K562 (cell line): Measurements from ENCODE around the gene CHMP1A. TPM values are rescaled to one million over a fixed set of nuclear protein-coding genes. Genes with fewer than 3 reads are reported as not detected.

Experiments used
- ATF1 ChIP-seq, 2 experiments: fragments of 450-650 bp in 1 of 2; IDR thresholded peaks; 2 replicates each; pipeline ENCODE4 v1.6.1; 2016; ENCODE audit warnings: missing compliant biosample characterization in 1 of 2, missing genetic modification characterization in 1 of 2
- CBFB ChIP-seq: sonication (generic); formaldehyde crosslinking; IDR thresholded peaks from 2 replicates; pipeline ENCODE4 v1.4.0; 2020; ENCODE audit warnings: mild to moderate bottlenecking, missing genetic modification reagents
- CC2D1A ChIP-seq: fragments of 450-650 bp; IDR thresholded peaks from 2 replicates; pipeline ENCODE4 v1.6.1; 2017; ENCODE audit warnings: mild to moderate bottlenecking
- ETV5 ChIP-seq: sonication (generic); formaldehyde crosslinking; IDR thresholded peaks from 2 replicates; pipeline ENCODE4 v1.4.0; 2020; ENCODE audit warnings: low read depth, mild to moderate bottlenecking, missing genetic modification reagents
- FIP1L1 ChIP-seq: fragments of 200-400 bp; formaldehyde crosslinking; IDR thresholded peaks from 2 replicates; pipeline ENCODE4 v1.6.1; 2018; ENCODE audit warnings: mild to moderate bottlenecking, low read depth, low read length; ENCODE audit not compliant: poor library complexity, severe bottlenecking
- MXI1 ChIP-seq: IDR thresholded peaks from 2 replicates; pipeline ENCODE4 v1.6.1; 2011; ENCODE audit warnings: low read depth, mild to moderate bottlenecking, improper control_type of control experiment, low read length
- RBFOX2 ChIP-seq: fragments of 200-400 bp; formaldehyde crosslinking; IDR thresholded peaks from 2 replicates; pipeline ENCODE4 v1.6.1; 2017; ENCODE audit warnings: low read depth, mild to moderate bottlenecking, low read length, moderate library complexity
- RFX5 ChIP-seq: IDR thresholded peaks from 2 replicates; pipeline ENCODE4 v1.6.1; 2011; ENCODE audit warnings: low read depth, mild to moderate bottlenecking, improper control_type of control experiment, low read length
- SMARCA4 ChIP-seq: fragments of 450-650 bp; IDR thresholded peaks from 2 replicates; pipeline ENCODE4 v1.6.1; 2016
- SRF ChIP-seq, 2 experiments: fragments of 250-450, 450-650 bp in 1 of 2; sonication (Bioruptor Pico) in 1 of 2; sonication (generic) in 1 of 2; formaldehyde crosslinking; IDR thresholded peaks; 2 replicates each; pipeline versions ENCODE4 v1.5.0 to v1.5.1; 2020 to 2022; ENCODE audit warnings: mild to moderate bottlenecking in 1 of 2, missing genetic modification reagents in 1 of 2
- TEAD2 ChIP-seq: fragments of 450-650 bp; IDR thresholded peaks from 2 replicates; pipeline ENCODE4 v1.6.1; 2016; ENCODE audit warnings: missing genetic modification characterization, control low read depth, missing compliant biosample characterization
- THAP7 ChIP-seq: fragments of 250-450 bp; sonication (Bioruptor Pico); IDR thresholded peaks from 2 replicates; pipeline ENCODE4 v1.5.0; 2021
- YY1 ChIP-seq, 3 experiments: IDR thresholded peaks; 2 replicates each; pipeline ENCODE4 v1.6.1; 2011; ENCODE audit warnings: low read length in 2 of 3, mild to moderate bottlenecking in 2 of 3, moderate library complexity in 2 of 3, borderline replicate concordance in 1 of 3, control low read depth in 1 of 3, low read depth in 1 of 3; ENCODE audit not compliant: insufficient read depth in 3 of 3, insufficient replicate concordance in 2 of 3, control insufficient read depth in 1 of 3, insufficient read length in 1 of 3; ENCODE audit errors: extremely low read depth in 1 of 3
- ZBTB8A ChIP-seq: fragments of 450-650 bp; IDR thresholded peaks from 2 replicates; pipeline ENCODE4 v1.6.1; 2018; ENCODE audit warnings: mild to moderate bottlenecking, moderate library complexity; ENCODE audit not compliant: partially characterized antibody
- ZNF175 ChIP-seq: fragments of 200-800 bp; sonication (Bioruptor generic); IDR thresholded peaks from 2 replicates; pipeline ENCODE4 v1.6.1; 2016; ENCODE audit warnings: low read depth, mild to moderate bottlenecking, missing genetic modification characterization, missing compliant biosample characterization
- ZNF354B ChIP-seq: fragments of 250-450 bp; sonication (Bioruptor Pico); IDR thresholded peaks from 2 replicates; pipeline ENCODE4 v1.4.0; 2020
- ZNF518B ChIP-seq: fragments of 250-450 bp; sonication (Bioruptor Pico); IDR thresholded peaks from 2 replicates; pipeline ENCODE4 v1.5.0; 2021; ENCODE audit warnings: mild to moderate bottlenecking, moderate library complexity
- ZNF551 ChIP-seq: fragments of 250-450 bp; sonication (Bioruptor Pico); IDR thresholded peaks from 2 replicates; pipeline ENCODE4 v1.5.0; 2021; ENCODE audit warnings: mild to moderate bottlenecking, moderate library complexity
- polyA plus RNA-seq, 8 experiments: library from polyadenylated mRNA; depleted of rRNA in 4 of 8; stranded (reverse) in 5 of 8; unstranded in 3 of 8; fragments of >200 nt; fragmentation: Nextera tagmentation in 2 of 8; fragmentation: Illumina TruSeq in 1 of 8; extraction: Ambion mirVana in 2 of 8; extraction: Trizol in 1 of 8; gene quantifications; 2 replicates each; pipeline versions ENCODE4 v1.2.1 to v1.2.3, GENCODE V29; 2011 to 2014; ENCODE audit warnings: inconsistent platforms in 1 of 8, missing spikeins in 1 of 8
- total RNA-seq, 7 experiments: library from RNA; depleted of rRNA in 6 of 7; stranded (reverse); fragments of >200 nt in 6 of 7; fragmentation: Illumina TruSeq in 2 of 7; extraction: Trizol in 2 of 7; gene quantifications; 2 replicates each; pipeline versions ENCODE4 v1.2.1 to v1.2.3, GENCODE V29; 2011 to 2021; ENCODE audit warnings: low replicate concordance in 1 of 7
- TF ChIP-seq, protein P1 (sequence below), 2 experiments: fragments of 150-350 bp in 1 of 2; IDR thresholded peaks; 2 replicates each; pipeline ENCODE4 v1.6.1; 2012 to 2016; ENCODE audit warnings: low read depth in 2 of 2, low read length in 2 of 2, mild to moderate bottlenecking in 1 of 2, moderate library complexity in 1 of 2

The CHMP1A gene
- total and polyA plus RNA-seq, 9 of the 15 experiments (the other 6 are each of a cell fraction or from before 2014, with no cell fraction given), result 0.83 to 79.9 (median 45.2) TPM

DNA sequence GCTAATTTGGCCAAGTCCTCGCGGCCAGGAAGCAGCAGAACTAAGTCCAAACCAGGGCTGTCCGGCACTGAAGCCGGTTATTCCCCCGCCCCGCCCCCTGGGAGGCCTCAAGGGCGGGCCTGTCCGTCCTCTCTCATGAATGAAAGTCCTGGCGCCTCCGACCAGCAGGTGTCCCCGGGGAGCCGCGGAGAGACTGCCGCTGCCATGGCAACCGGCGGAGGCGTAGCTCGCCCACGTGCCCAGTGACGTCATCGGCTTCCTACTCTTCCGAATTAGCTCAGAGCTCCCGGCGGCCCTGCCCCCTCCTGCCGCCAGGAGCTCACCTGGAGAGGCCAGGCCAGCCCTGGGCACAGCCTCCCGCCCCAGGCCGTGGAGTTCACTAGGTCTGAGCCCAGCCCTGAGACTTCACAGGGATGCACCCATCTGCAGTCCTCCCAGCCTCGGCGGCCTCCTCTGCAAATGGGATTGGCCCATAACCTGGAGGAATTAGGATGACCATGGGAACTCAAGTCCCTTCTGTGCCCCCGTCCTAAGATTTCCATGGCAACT, 42.7 kb upstream of the CHMP1A start (continued):
- TF ChIP-seq ZNF518B (no peak), ZBTB8A (no peak), THAP7 (no peak), CBFB (CRISPR knock-in tag) (no peak), YY1 (IDR thresholded peaks at IDR 0.05; ENCODE audit: borderline replicate concordance in 1 of 3, control insufficient read depth in 1 of 3, extremely low read depth in 1 of 3, insufficient read depth in 3 of 3, insufficient read length in 1 of 3, insufficient replicate concordance in 2 of 3, low read depth in 1 of 3, low read length in 2 of 3) (no peak), ATF1 (CRISPR knock-in tag; IDR thresholded peaks at IDR 0.05) (peak; percentile 72), ATF1 (tag; IDR thresholded peaks at IDR 0.05) (peak; percentile 99), FIP1L1 (no peak), CC2D1A (peak; percentile 32; the same call in 1 of the 2 replicates), ZNF551 (CRISPR knock-in tag) (no peak), RBFOX2 (peak; percentile 21), SMARCA4 (0 out of 2 replicates have a peak, but pooled peaks have one; percentile 14), ZNF175 (CRISPR knock-in tag) (0 out of 2 replicates have a peak, but pooled peaks have one; percentile 55), ETV5 (CRISPR knock-in tag) (no peak), MXI1 (peak; percentile 98), RFX5 (peak; percentile 82; the same call in 1 of the 2 replicates), TEAD2 (tag) (no peak), ZNF354B (CRISPR knock-in tag) (no peak), SRF (CRISPR knock-in tag; IDR thresholded peaks at IDR 0.05) (peak in 1 of 2 experiments; percentile 66; a peak in 2 of 4 replicates)
- TF ChIP-seq, protein P1, sequence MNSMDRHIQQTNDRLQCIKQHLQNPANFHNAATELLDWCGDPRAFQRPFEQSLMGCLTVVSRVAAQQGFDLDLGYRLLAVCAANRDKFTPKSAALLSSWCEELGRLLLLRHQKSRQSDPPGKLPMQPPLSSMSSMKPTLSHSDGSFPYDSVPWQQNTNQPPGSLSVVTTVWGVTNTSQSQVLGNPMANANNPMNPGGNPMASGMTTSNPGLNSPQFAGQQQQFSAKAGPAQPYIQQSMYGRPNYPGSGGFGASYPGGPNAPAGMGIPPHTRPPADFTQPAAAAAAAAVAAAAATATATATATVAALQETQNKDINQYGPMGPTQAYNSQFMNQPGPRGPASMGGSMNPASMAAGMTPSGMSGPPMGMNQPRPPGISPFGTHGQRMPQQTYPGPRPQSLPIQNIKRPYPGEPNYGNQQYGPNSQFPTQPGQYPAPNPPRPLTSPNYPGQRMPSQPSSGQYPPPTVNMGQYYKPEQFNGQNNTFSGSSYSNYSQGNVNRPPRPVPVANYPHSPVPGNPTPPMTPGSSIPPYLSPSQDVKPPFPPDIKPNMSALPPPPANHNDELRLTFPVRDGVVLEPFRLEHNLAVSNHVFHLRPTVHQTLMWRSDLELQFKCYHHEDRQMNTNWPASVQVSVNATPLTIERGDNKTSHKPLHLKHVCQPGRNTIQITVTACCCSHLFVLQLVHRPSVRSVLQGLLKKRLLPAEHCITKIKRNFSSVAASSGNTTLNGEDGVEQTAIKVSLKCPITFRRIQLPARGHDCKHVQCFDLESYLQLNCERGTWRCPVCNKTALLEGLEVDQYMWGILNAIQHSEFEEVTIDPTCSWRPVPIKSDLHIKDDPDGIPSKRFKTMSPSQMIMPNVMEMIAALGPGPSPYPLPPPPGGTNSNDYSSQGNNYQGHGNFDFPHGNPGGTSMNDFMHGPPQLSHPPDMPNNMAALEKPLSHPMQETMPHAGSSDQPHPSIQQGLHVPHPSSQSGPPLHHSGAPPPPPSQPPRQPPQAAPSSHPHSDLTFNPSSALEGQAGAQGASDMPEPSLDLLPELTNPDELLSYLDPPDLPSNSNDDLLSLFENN (IDR thresholded peaks at IDR 0.05; ENCODE audit: low read depth in 2 of 2, low read length in 2 of 2), result peak in 1 of 2 experiments; percentile 60; a peak in 1 of 4 replicates
